DOHH2 (cell line): ENCODE measurements around the gene P2RY6.

ENCODE experiments used
- H3F3A ChIP-seq: fragments of 200-600 bp; sonication (generic), shearing (Covaris generic); 2 replicates; pipeline ENCODE4 v1.6.0; 2016; ENCODE audit warnings: antibody characterized with exemption, mild to moderate bottlenecking; ENCODE audit not compliant: control insufficient read depth, insufficient read depth
- H3K27ac ChIP-seq: fragments of 200-600 bp; sonication (generic); 2 replicates; pipeline ENCODE4 v1.5.1; 2014; ENCODE audit warnings: low read depth, mild to moderate bottlenecking, low read length, moderate library complexity
- H3K27me3 ChIP-seq: fragments of 200-600 bp; sonication (generic); 2 replicates; pipeline ENCODE4 v1.6.1; 2014; ENCODE audit warnings: mild to moderate bottlenecking, low read length, mixed read lengths; ENCODE audit not compliant: control insufficient read depth
- H3K36me3 ChIP-seq: fragments of 200-600 bp; sonication (generic); 2 replicates; pipeline ENCODE4 v1.6.1; 2014; ENCODE audit warnings: mild to moderate bottlenecking, low read length, moderate library complexity, mixed read lengths; ENCODE audit not compliant: control insufficient read depth
- H3K4me1 ChIP-seq: fragments of 200-600 bp; sonication (generic); 2 replicates; pipeline ENCODE4 v1.6.1; 2014; ENCODE audit warnings: mild to moderate bottlenecking, low read length, mixed read lengths; ENCODE audit not compliant: control insufficient read depth
- H3K4me2 ChIP-seq: fragments of 200-600 bp; sonication (generic); 2 replicates; pipeline ENCODE4 v1.6.0; 2014; ENCODE audit warnings: mild to moderate bottlenecking, low read length, moderate library complexity
- H3K4me3 ChIP-seq: fragments of 200-600 bp; sonication (generic); 2 replicates; pipeline ENCODE4 v1.5.1; 2014; ENCODE audit warnings: mild to moderate bottlenecking, low read length, mixed read lengths
- H3K79me2 ChIP-seq: fragments of 200-600 bp; sonication (generic); 2 replicates; pipeline ENCODE4 v1.6.1; 2014; ENCODE audit warnings: mild to moderate bottlenecking, low read length, mixed read lengths; ENCODE audit not compliant: control insufficient read depth
- H3K9me2 ChIP-seq: fragments of 200-600 bp; sonication (generic); replicated peaks from 2 replicates; pipeline ENCODE4 v1.6.1; 2014; ENCODE audit warnings: mild to moderate bottlenecking, low read length, mixed read lengths; ENCODE audit not compliant: control insufficient read depth
- H3K9me3 ChIP-seq: fragments of 200-600 bp; sonication (generic); 2 replicates; pipeline ENCODE4 v1.6.1; 2014; ENCODE audit warnings: antibody characterized with exemption, low read length, mixed read lengths; ENCODE audit not compliant: control insufficient read depth, insufficient read depth
- H4K20me1 ChIP-seq: fragments of 200-600 bp; sonication (generic); 2 replicates; pipeline ENCODE4 v1.6.0; 2014; ENCODE audit warnings: low read depth, mild to moderate bottlenecking, antibody characterized with exemption, low read length, moderate library complexity; ENCODE audit not compliant: control insufficient read depth, insufficient read depth
- EZH2phosphoT487 ChIP-seq: fragments of 200-600 bp; sonication (generic); IDR thresholded peaks from 2 replicates; pipeline ENCODE4 v1.6.1; 2017; ENCODE audit warnings: borderline replicate concordance, mild to moderate bottlenecking, antibody characterized with exemption, low read length, moderate library complexity, mixed read lengths
- TF ChIP-seq, protein P1 (sequence below): fragments of 200-600 bp; sonication (generic); IDR thresholded peaks from one replicate; pipeline ENCODE4 v1.5.1; 2014; ENCODE audit warnings: antibody characterized with exemption, mild to moderate bottlenecking, low read depth, low read length; ENCODE audit not compliant: poor library complexity, severe bottlenecking

The P2RY6 gene

DNA sequence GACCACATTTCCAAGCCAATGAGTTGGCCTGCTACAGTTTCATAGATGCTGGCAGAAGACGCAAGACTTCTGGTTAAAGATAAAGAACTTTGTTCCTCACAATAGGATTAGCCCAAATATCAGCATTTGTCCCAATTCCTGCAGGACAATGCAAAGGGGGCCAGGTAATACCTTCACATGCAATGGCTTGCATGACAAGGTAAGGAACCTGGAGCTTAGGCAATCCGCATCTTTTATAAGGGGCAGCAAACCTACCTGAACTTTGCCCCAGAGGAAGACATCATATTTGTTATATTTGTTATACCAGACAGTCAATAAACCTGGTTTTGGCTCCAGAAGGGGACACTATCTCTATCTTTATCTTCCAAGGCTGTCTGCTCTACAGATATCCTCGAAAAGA, 5.3 kb downstream of the P2RY6 start:
- H3K9me3 ChIP-seq: no peaks in the 10 kb centered on the region
- no peaks in the 10 kb centered on the region for H3K36me3 ChIP-seq
- no peak overlapping the region for H3K4me2 ChIP-seq
- H3K27ac ChIP-seq: no peak overlapping the region
- H3K27me3 ChIP-seq: peaks cover 28% of the 10 kb centered on the region
- no peaks in the 10 kb centered on the region for H3K9me2 ChIP-seq
- peaks cover 8% of the 10 kb centered on the region for H3K4me1 ChIP-seq
- no peaks in the 10 kb centered on the region for H4K20me1 ChIP-seq
- no peak overlapping the region for H3K4me3 ChIP-seq
- TF ChIP-seq EZH2phosphoT487: no peak
- TF ChIP-seq, protein P1, sequence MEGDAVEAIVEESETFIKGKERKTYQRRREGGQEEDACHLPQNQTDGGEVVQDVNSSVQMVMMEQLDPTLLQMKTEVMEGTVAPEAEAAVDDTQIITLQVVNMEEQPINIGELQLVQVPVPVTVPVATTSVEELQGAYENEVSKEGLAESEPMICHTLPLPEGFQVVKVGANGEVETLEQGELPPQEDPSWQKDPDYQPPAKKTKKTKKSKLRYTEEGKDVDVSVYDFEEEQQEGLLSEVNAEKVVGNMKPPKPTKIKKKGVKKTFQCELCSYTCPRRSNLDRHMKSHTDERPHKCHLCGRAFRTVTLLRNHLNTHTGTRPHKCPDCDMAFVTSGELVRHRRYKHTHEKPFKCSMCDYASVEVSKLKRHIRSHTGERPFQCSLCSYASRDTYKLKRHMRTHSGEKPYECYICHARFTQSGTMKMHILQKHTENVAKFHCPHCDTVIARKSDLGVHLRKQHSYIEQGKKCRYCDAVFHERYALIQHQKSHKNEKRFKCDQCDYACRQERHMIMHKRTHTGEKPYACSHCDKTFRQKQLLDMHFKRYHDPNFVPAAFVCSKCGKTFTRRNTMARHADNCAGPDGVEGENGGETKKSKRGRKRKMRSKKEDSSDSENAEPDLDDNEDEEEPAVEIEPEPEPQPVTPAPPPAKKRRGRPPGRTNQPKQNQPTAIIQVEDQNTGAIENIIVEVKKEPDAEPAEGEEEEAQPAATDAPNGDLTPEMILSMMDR: no peak
- H3K79me2 ChIP-seq: no peaks in the 10 kb centered on the region
- no peaks in the 10 kb centered on the region for H3F3A ChIP-seq

GRCh38 chr11:73280626-73281025, 8.5 kb downstream of the P2RY6 start:
- Histone ChIP-seq H3K36me3 (no peaks in the 10 kb centered on the region), H3K4me3 (no peak overlapping the region), H4K20me1 (no peaks in the 10 kb centered on the region), H3K27me3 (peaks cover 11% of the 10 kb centered on the region; the same call in 1 of the 2 replicates), H3K27ac (no peak overlapping the region), H3F3A (no peaks in the 10 kb centered on the region), H3K9me3 (no peaks in the 10 kb centered on the region), H3K4me2 (no peak overlapping the region), H3K79me2 (no peaks in the 10 kb centered on the region), H3K4me1 (peaks cover 8% of the 10 kb centered on the region), H3K9me2 (no peaks in the 10 kb centered on the region)
- TF ChIP-seq EZH2phosphoT487: no peak
- TF ChIP-seq, protein P1: no peak

DNA sequence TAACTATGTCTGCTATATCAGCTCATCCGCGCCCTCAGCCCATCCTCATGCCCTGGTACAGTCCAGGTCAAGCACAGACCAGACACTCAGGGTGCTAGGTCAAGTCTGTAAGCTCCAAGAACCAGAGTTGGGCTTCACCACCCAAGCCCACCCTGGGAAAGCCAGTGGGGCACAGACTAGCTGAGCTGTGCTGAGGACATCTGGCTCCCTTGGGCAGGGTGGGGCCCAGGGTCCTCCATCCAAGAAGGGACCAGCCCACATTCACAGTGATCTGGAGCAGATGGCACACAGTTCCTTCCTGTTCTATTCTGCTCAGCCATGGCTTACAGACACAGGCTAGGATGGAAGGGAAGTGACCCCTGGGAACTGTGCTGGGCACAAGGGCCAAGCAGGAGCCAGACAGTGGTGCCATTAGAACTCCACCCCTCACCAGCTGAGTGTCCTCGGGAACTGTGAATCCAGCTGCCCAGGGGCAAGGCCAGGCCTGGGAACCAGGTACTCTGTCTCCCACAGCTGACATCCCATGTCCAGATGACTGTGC, 9.1 kb downstream of the P2RY6 start:
- TF ChIP-seq, protein P1: no peak
- TF ChIP-seq EZH2phosphoT487: no peak
- H3K27me3 ChIP-seq: peaks cover 4% of the 10 kb centered on the region; the same call in 1 of the 2 replicates
- H3K36me3 ChIP-seq: no peaks in the 10 kb centered on the region
- H3K4me1 ChIP-seq: peaks cover 8% of the 10 kb centered on the region
- no peaks in the 10 kb centered on the region for H3F3A ChIP-seq
- no peak overlapping the region for H3K27ac ChIP-seq
- H3K4me3 ChIP-seq: no peak overlapping the region
- H3K9me3 ChIP-seq: no peaks in the 10 kb centered on the region
- H3K4me2 ChIP-seq: no peak overlapping the region
- no peaks in the 10 kb centered on the region for H3K79me2 ChIP-seq
- H3K9me2 ChIP-seq: no peaks in the 10 kb centered on the region
- no peaks in the 10 kb centered on the region for H4K20me1 ChIP-seq
